HepG2 (cell line): ENCODE data around the gene MINDY1. TPM values are rescaled to one million over a fixed set of nuclear protein-coding genes. Genes with fewer than 3 reads are reported as not detected.

ENCODE experiments used
- AKAP8 ChIP-seq: sonication (generic); formaldehyde crosslinking; IDR thresholded peaks from 2 replicates; pipeline ENCODE4 v1.5.1; 2020; ENCODE audit warnings: mild to moderate bottlenecking, missing genetic modification reagents
- CBX5 ChIP-seq: sonication (generic); formaldehyde crosslinking; IDR thresholded peaks from 2 replicates; pipeline ENCODE4 v1.4.0; 2020; ENCODE audit warnings: missing genetic modification reagents, borderline replicate concordance
- CHD4 ChIP-seq: fragments of 200-600 bp; sonication (generic); IDR thresholded peaks from 2 replicates; pipeline ENCODE4 v1.7.0; 2017; ENCODE audit warnings: mild to moderate bottlenecking, low read length, borderline replicate concordance
- HNF4G ChIP-seq, 2 experiments: sonication (generic) in 1 of 2; formaldehyde crosslinking in 1 of 2; IDR thresholded peaks; 2 replicates each; pipeline versions ENCODE4 v1.4.0 to v1.6.1; 2011 to 2020; ENCODE audit warnings: borderline replicate concordance in 2 of 2, low read depth in 2 of 2, mild to moderate bottlenecking in 2 of 2, low read length in 1 of 2, missing genetic modification reagents in 1 of 2, moderate library complexity in 1 of 2
- IKZF1 ChIP-seq: fragments of 450-650 bp; IDR thresholded peaks from 2 replicates; pipeline ENCODE4 v1.7.1; 2016
- KLF11 ChIP-seq: IDR thresholded peaks from 2 replicates; pipeline ENCODE4 v1.6.1; 2016; ENCODE audit warnings: missing compliant biosample characterization
- ONECUT2 ChIP-seq: sonication (generic); formaldehyde crosslinking; IDR thresholded peaks from 2 replicates; pipeline ENCODE4 v1.4.0; 2020; ENCODE audit warnings: missing genetic modification reagents
- PHF21A ChIP-seq: sonication (generic); formaldehyde crosslinking; IDR thresholded peaks from 2 replicates; pipeline ENCODE4 v1.5.0; 2020; ENCODE audit warnings: mild to moderate bottlenecking, missing genetic modification reagents
- POGZ ChIP-seq: sonication (generic); formaldehyde crosslinking; IDR thresholded peaks from 2 replicates; pipeline ENCODE4 v1.4.0; 2020; ENCODE audit warnings: mild to moderate bottlenecking, missing genetic modification reagents
- SNAI1 ChIP-seq: sonication (generic); formaldehyde crosslinking; IDR thresholded peaks from 2 replicates; pipeline ENCODE4 v1.5.0; 2020; ENCODE audit warnings: mild to moderate bottlenecking, missing genetic modification reagents, borderline replicate concordance
- ZFP36L2 ChIP-seq: sonication (generic); formaldehyde crosslinking; IDR thresholded peaks from 2 replicates; pipeline ENCODE4 v1.4.0; 2020; ENCODE audit warnings: missing genetic modification reagents
- ZNF329 ChIP-seq: sonication (generic); formaldehyde crosslinking; IDR thresholded peaks from 2 replicates; pipeline ENCODE4 v1.9.0; 2021; ENCODE audit warnings: low read depth, mild to moderate bottlenecking, missing genetic modification reagents
- ZNF652 ChIP-seq: IDR thresholded peaks from 2 replicates; pipeline ENCODE4 v1.6.1; 2016; ENCODE audit warnings: low read depth, borderline replicate concordance
- ZNF674 ChIP-seq: sonication (generic); formaldehyde crosslinking; IDR thresholded peaks from 2 replicates; pipeline ENCODE4 v1.5.0; 2020; ENCODE audit warnings: low read depth, mild to moderate bottlenecking, missing genetic modification reagents
- polyA plus RNA-seq, 8 experiments: library from polyadenylated mRNA; depleted of rRNA in 3 of 8; stranded (reverse) in 7 of 8; unstranded in 1 of 8; fragments of >200 nt; fragmentation: Illumina TruSeq in 4 of 8; extraction: Trizol in 4 of 8; gene quantifications; 2 replicates each; pipeline versions ENCODE4 v1.2.1 to v1.2.3, GENCODE V29; 2011 to 2016; ENCODE audit warnings: low read depth in 4 of 8, missing spikeins in 1 of 8, mixed read lengths in 1 of 8; ENCODE audit not compliant: insufficient read depth in 1 of 8
- total RNA-seq, 5 experiments: library from RNA; depleted of rRNA; stranded (reverse); fragments of >200 nt; fragmentation: Illumina TruSeq; extraction: Trizol; gene quantifications; 2 replicates each; pipeline ENCODE4 v1.2.3, GENCODE V29; 2016; ENCODE audit warnings: low read depth in 1 of 5
- TF ChIP-seq, protein P1 (sequence below): sonication (generic); formaldehyde crosslinking; IDR thresholded peaks from 2 replicates; pipeline ENCODE4 v1.4.0; 2020; ENCODE audit warnings: missing genetic modification reagents
- TF ChIP-seq, protein P2 (sequence below): fragments of 450-650 bp; IDR thresholded peaks from 2 replicates; pipeline ENCODE4 v1.6.1; 2017; ENCODE audit warnings: mild to moderate bottlenecking
- TF ChIP-seq, protein P3 (sequence below): sonication (generic); formaldehyde crosslinking; IDR thresholded peaks from 2 replicates; pipeline ENCODE4 v1.4.0; 2020; ENCODE audit warnings: mild to moderate bottlenecking, missing genetic modification reagents
- TF ChIP-seq, protein P4 (sequence below): IDR thresholded peaks from 2 replicates; pipeline ENCODE4 v1.6.1; 2016; ENCODE audit warnings: low read depth, borderline replicate concordance
- TF ChIP-seq, protein P5 (sequence below): sonication (generic); formaldehyde crosslinking; conservative IDR thresholded peaks from 2 replicates; pipeline ENCODE4 v1.4.0; 2020; ENCODE audit warnings: missing genetic modification reagents

The MINDY1 gene
- total and polyA plus RNA-seq, 2 of the 13 experiments (the other 11 are each of a cell fraction or from before 2014, with no cell fraction given) = 11.1 to 15.0 TPM

DNA sequence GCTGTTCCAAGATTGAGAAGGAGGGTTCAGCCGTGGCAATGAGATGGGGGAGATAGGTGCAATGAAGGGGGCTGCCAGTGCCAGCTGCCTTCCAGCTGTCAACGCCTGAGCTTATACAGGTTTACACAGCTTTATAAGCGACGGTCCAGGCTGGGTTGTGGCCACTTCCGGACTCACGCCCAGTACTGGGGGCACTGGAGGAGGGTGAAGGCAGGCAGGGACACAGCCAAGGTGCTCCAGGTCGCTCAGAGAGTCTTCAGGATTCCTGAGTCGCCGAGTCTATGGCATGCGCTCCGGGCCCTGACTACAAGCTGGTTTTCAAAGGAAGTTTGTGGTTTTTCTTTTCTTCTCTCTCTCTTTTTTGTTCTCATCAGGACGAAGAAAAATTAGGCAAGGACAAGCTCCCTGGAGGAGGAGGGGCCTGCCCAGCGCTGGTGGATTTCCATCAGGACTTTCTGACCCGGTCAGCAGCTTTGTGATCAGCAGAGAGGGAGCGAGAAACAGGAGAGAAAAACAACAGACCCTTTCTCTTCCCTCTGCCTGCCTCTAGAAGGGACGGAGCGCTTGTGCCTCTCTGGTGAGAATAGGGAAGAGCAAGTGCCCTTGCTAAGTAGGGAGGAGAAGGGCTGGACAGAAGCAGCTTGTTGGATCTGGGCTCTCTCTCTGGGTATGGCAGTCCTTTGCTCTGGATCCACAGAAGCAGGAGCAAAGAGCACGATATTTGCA lies at the start of gene MINDY1 (continued):
- TF ChIP-seq, protein P1, sequence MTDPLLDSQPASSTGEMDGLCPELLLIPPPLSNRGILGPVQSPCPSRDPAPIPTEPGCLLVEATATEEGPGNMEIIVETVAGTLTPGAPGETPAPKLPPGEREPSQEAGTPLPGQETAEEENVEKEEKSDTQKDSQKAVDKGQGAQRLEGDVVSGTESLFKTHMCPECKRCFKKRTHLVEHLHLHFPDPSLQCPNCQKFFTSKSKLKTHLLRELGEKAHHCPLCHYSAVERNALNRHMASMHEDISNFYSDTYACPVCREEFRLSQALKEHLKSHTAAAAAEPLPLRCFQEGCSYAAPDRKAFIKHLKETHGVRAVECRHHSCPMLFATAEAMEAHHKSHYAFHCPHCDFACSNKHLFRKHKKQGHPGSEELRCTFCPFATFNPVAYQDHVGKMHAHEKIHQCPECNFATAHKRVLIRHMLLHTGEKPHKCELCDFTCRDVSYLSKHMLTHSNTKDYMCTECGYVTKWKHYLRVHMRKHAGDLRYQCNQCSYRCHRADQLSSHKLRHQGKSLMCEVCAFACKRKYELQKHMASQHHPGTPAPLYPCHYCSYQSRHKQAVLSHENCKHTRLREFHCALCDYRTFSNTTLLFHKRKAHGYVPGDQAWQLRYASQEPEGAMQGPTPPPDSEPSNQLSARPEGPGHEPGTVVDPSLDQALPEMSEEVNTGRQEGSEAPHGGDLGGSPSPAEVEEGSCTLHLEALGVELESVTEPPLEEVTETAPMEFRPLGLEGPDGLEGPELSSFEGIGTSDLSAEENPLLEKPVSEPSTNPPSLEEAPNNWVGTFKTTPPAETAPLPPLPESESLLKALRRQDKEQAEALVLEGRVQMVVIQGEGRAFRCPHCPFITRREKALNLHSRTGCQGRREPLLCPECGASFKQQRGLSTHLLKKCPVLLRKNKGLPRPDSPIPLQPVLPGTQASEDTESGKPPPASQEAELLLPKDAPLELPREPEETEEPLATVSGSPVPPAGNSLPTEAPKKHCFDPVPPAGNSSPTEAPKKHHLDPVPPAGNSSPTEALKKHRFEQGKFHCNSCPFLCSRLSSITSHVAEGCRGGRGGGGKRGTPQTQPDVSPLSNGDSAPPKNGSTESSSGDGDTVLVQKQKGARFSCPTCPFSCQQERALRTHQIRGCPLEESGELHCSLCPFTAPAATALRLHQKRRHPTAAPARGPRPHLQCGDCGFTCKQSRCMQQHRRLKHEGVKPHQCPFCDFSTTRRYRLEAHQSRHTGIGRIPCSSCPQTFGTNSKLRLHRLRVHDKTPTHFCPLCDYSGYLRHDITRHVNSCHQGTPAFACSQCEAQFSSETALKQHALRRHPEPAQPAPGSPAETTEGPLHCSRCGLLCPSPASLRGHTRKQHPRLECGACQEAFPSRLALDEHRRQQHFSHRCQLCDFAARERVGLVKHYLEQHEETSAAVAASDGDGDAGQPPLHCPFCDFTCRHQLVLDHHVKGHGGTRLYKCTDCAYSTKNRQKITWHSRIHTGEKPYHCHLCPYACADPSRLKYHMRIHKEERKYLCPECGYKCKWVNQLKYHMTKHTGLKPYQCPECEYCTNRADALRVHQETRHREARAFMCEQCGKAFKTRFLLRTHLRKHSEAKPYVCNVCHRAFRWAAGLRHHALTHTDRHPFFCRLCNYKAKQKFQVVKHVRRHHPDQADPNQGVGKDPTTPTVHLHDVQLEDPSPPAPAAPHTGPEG (CRISPR knock-in tag) = 0 out of 2 replicates have a peak, but pooled peaks have one; percentile 36
- TF ChIP-seq, protein P2, sequence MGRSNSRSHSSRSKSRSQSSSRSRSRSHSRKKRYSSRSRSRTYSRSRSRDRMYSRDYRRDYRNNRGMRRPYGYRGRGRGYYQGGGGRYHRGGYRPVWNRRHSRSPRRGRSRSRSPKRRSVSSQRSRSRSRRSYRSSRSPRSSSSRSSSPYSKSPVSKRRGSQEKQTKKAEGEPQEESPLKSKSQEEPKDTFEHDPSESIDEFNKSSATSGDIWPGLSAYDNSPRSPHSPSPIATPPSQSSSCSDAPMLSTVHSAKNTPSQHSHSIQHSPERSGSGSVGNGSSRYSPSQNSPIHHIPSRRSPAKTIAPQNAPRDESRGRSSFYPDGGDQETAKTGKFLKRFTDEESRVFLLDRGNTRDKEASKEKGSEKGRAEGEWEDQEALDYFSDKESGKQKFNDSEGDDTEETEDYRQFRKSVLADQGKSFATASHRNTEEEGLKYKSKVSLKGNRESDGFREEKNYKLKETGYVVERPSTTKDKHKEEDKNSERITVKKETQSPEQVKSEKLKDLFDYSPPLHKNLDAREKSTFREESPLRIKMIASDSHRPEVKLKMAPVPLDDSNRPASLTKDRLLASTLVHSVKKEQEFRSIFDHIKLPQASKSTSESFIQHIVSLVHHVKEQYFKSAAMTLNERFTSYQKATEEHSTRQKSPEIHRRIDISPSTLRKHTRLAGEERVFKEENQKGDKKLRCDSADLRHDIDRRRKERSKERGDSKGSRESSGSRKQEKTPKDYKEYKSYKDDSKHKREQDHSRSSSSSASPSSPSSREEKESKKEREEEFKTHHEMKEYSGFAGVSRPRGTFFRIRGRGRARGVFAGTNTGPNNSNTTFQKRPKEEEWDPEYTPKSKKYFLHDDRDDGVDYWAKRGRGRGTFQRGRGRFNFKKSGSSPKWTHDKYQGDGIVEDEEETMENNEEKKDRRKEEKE = no peak
- TF ChIP-seq ZNF652 (CRISPR knock-in tag) (no peak), PHF21A (CRISPR knock-in tag) (0 out of 2 replicates have a peak, but pooled peaks have one; percentile 35), IKZF1 (no peak), KLF11 (CRISPR knock-in tag) (no peak), CBX5 (CRISPR knock-in tag) (no peak), ZNF329 (CRISPR knock-in tag) (no peak), ONECUT2 (CRISPR knock-in tag) (no peak), ZNF674 (CRISPR knock-in tag) (no peak), AKAP8 (no peak), ZFP36L2 (CRISPR knock-in tag) (no peak), POGZ (no peak), SNAI1 (CRISPR knock-in tag) (0 out of 2 replicates have a peak, but pooled peaks have one; percentile 28), CHD4 (no peak), HNF4G (IDR thresholded peaks at IDR 0.05; ENCODE audit: borderline replicate concordance, low read depth, low read length) (peak; percentile 2; the same call in 1 of the 2 replicates), HNF4G (CRISPR knock-in tag; IDR thresholded peaks at IDR 0.05; ENCODE audit: borderline replicate concordance, low read depth) (no peak)
- TF ChIP-seq, protein P3, sequence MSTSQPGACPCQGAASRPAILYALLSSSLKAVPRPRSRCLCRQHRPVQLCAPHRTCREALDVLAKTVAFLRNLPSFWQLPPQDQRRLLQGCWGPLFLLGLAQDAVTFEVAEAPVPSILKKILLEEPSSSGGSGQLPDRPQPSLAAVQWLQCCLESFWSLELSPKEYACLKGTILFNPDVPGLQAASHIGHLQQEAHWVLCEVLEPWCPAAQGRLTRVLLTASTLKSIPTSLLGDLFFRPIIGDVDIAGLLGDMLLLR (CRISPR knock-in tag) = no peak
- TF ChIP-seq, protein P4, sequence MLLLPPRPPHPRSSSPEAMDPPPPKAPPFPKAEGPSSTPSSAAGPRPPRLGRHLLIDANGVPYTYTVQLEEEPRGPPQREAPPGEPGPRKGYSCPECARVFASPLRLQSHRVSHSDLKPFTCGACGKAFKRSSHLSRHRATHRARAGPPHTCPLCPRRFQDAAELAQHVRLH (CRISPR knock-in tag) = no peak
- TF ChIP-seq, protein P5, sequence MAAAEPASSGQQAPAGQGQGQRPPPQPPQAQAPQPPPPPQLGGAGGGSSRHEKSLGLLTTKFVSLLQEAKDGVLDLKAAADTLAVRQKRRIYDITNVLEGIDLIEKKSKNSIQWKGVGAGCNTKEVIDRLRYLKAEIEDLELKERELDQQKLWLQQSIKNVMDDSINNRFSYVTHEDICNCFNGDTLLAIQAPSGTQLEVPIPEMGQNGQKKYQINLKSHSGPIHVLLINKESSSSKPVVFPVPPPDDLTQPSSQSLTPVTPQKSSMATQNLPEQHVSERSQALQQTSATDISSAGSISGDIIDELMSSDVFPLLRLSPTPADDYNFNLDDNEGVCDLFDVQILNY (CRISPR knock-in tag) = no peak
